SK-N-SH (cell line): ENCODE results near the gene LYRM4.

Experiments
- RAD21 ChIP-seq: IDR thresholded peaks from 2 replicates; pipeline ENCODE4 v1.6.1; 2012; ENCODE audit warnings: mild to moderate bottlenecking, low read length
- YY1 ChIP-seq: IDR thresholded peaks from 2 replicates; pipeline ENCODE4 v1.4.0; 2012; ENCODE audit warnings: low read depth, mild to moderate bottlenecking
- TF ChIP-seq, protein P1 (sequence below): fragments of 200-600 bp; sonication (generic); IDR thresholded peaks from 2 replicates; pipeline ENCODE4 v1.6.1; 2017; ENCODE audit warnings: antibody characterized with exemption, mild to moderate bottlenecking, moderate library complexity
- TF ChIP-seq, protein P2 (sequence below): IDR thresholded peaks from 2 replicates; pipeline ENCODE4 v1.6.1; 2012; ENCODE audit warnings: mild to moderate bottlenecking, low read depth, low read length, moderate library complexity

DNA sequence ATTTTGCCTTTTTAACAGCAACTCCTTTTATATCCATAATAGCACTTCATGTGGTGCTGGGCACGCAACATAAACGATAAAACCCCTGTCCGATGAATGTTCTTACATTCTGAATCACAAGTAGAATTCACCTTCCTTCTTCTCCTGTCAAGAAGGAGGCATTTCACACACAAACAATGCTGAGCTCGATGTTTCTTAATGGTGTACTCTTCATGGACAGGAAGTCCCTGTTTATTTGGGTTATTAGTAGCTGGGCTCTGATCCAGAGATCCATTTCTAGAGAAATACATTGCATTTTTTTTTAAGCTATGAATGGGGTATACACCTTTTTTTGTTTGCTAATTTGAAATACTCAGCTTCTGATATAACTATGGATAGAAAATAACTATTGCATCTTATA lies 93.2 kb downstream of the LYRM4 start:
- TF ChIP-seq, protein P1, sequence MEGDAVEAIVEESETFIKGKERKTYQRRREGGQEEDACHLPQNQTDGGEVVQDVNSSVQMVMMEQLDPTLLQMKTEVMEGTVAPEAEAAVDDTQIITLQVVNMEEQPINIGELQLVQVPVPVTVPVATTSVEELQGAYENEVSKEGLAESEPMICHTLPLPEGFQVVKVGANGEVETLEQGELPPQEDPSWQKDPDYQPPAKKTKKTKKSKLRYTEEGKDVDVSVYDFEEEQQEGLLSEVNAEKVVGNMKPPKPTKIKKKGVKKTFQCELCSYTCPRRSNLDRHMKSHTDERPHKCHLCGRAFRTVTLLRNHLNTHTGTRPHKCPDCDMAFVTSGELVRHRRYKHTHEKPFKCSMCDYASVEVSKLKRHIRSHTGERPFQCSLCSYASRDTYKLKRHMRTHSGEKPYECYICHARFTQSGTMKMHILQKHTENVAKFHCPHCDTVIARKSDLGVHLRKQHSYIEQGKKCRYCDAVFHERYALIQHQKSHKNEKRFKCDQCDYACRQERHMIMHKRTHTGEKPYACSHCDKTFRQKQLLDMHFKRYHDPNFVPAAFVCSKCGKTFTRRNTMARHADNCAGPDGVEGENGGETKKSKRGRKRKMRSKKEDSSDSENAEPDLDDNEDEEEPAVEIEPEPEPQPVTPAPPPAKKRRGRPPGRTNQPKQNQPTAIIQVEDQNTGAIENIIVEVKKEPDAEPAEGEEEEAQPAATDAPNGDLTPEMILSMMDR, result no peak
- TF ChIP-seq YY1 (no peak), RAD21 (no peak)
- TF ChIP-seq, protein P2, sequence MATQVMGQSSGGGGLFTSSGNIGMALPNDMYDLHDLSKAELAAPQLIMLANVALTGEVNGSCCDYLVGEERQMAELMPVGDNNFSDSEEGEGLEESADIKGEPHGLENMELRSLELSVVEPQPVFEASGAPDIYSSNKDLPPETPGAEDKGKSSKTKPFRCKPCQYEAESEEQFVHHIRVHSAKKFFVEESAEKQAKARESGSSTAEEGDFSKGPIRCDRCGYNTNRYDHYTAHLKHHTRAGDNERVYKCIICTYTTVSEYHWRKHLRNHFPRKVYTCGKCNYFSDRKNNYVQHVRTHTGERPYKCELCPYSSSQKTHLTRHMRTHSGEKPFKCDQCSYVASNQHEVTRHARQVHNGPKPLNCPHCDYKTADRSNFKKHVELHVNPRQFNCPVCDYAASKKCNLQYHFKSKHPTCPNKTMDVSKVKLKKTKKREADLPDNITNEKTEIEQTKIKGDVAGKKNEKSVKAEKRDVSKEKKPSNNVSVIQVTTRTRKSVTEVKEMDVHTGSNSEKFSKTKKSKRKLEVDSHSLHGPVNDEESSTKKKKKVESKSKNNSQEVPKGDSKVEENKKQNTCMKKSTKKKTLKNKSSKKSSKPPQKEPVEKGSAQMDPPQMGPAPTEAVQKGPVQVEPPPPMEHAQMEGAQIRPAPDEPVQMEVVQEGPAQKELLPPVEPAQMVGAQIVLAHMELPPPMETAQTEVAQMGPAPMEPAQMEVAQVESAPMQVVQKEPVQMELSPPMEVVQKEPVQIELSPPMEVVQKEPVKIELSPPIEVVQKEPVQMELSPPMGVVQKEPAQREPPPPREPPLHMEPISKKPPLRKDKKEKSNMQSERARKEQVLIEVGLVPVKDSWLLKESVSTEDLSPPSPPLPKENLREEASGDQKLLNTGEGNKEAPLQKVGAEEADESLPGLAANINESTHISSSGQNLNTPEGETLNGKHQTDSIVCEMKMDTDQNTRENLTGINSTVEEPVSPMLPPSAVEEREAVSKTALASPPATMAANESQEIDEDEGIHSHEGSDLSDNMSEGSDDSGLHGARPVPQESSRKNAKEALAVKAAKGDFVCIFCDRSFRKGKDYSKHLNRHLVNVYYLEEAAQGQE, result no peak
